HEK293 (cell line): ENCODE data around the gene TUBA8.
"Not testable (repeated sequence)": the region's sequence is repeated elsewhere in the genome, so short reads cannot be mapped to it uniquely, and the experiment has no call there.

Experiments used
- CTCF ChIA-PET: fragments of 350-600 bp; formaldehyde crosslinking; extraction: SDS; loops from one replicate; lab custom pipeline; 2021; ENCODE audit warnings: antibody characterized with exemption; lab: Yijun Ruan, JAX
- POLR2A ChIA-PET: fragments of 300-600 bp; formaldehyde crosslinking; extraction: SDS; loops from one replicate; lab custom pipeline; 2020; ENCODE audit warnings: antibody characterized with exemption, inconsistent platforms; lab: Yijun Ruan, JAX
- H3K27ac ChIP-seq: fragments of 200-500 bp; sonication (Bioruptor generic); 2 replicates; pipeline ENCODE4 v1.5.1; 2014; ENCODE audit warnings: low read depth, low read length, control low read depth, inconsistent platforms; ENCODE audit errors: extremely low read depth
- H3K36me3 ChIP-seq, 2 experiments: fragments of 200-500 bp in 1 of 2; sonication (Bioruptor generic) in 1 of 2; 1 replicate in 1 of 2; 2 replicates in 1 of 2; pipeline ENCODE4 v1.5.1; 2014 to 2017; ENCODE audit warnings: inconsistent platforms in 2 of 2, low read length in 2 of 2; ENCODE audit not compliant: control insufficient read depth in 2 of 2, insufficient read depth in 1 of 2
- H3K4me1 ChIP-seq: fragments of 200-500 bp; sonication (Bioruptor generic); 2 replicates; pipeline ENCODE4 v1.5.1; 2014; ENCODE audit warnings: mild to moderate bottlenecking, low read length, inconsistent platforms; ENCODE audit not compliant: control insufficient read depth, insufficient read depth
- H3K4me3 ChIP-seq: 2 replicates; pipeline ENCODE4 v1.5.1; 2011; ENCODE audit warnings: low read depth, mild to moderate bottlenecking, control low read depth, low read length, moderate library complexity
- H3K9me3 ChIP-seq: fragments of 200-500 bp; sonication (Bioruptor generic); 2 replicates; pipeline ENCODE4 v1.5.1; 2014; ENCODE audit warnings: low read depth, low read length, inconsistent platforms; ENCODE audit not compliant: control insufficient read depth, insufficient read depth
- PBX3 ChIP-seq: sonication (generic); formaldehyde crosslinking; IDR thresholded peaks from 2 replicates; pipeline ENCODE4 v1.8.1; 2022; ENCODE audit warnings: mild to moderate bottlenecking, moderate library complexity, missing genetic modification reagents
- PRDM10 ChIP-seq: fragments of 450-650 bp; formaldehyde crosslinking; IDR thresholded peaks from 2 replicates; pipeline ENCODE4 v1.5.1; 2016; ENCODE audit warnings: missing biosample characterization, missing genetic modification characterization
- ZBTB1 ChIP-seq: fragments of 450-650 bp; formaldehyde crosslinking; IDR thresholded peaks from 2 replicates; pipeline ENCODE4 v1.5.1; 2016; ENCODE audit warnings: missing biosample characterization, missing genetic modification characterization
- ZBTB8A ChIP-seq: fragments of 450-650 bp; formaldehyde crosslinking; IDR thresholded peaks from 2 replicates; pipeline ENCODE4 v1.5.1; 2016; ENCODE audit warnings: missing biosample characterization, missing genetic modification characterization
- ZNF211 ChIP-seq: fragments of 450-650 bp; formaldehyde crosslinking; IDR thresholded peaks from 2 replicates; pipeline ENCODE4 v1.5.1; 2016; ENCODE audit warnings: low read depth, missing biosample characterization, missing genetic modification characterization
- ZNF391 ChIP-seq: fragments of 450-650 bp; formaldehyde crosslinking; IDR thresholded peaks from 2 replicates; pipeline ENCODE4 v1.5.1; 2016; ENCODE audit warnings: low read depth, missing biosample characterization, missing genetic modification characterization, borderline replicate concordance
- ZNF513 ChIP-seq: fragments of 450-650 bp; IDR thresholded peaks from 2 replicates; pipeline ENCODE4 v1.5.1; 2018; ENCODE audit warnings: missing biosample characterization, missing genetic modification characterization
- ZNF585B ChIP-seq: fragments of 450-650 bp; formaldehyde crosslinking; IDR thresholded peaks from 2 replicates; pipeline ENCODE4 v1.5.1; 2016; ENCODE audit warnings: missing biosample characterization, missing genetic modification characterization

The TUBA8 gene

GRCh38 chr22:18104566-18104965 is 6.0 kb upstream of the TUBA8 start:
- Histone ChIP-seq H3K27ac (no peak overlapping the region), H3K4me3 (no peak overlapping the region), H3K36me3 (peaks cover 0 to 20% of the 10 kb centered on the region in 2 experiments; a peak in 2 of 3 replicates), H3K9me3 (no peaks in the 10 kb centered on the region), H3K4me1 (no peaks in the 10 kb centered on the region)
- POLR2A ChIA-PET = interaction anchor here (0.6 kb wide), 1 partner anchor 97 kb away, joined by 5 read pairs; no protein-coding TSS in a partner anchor
- TF ChIP-seq ZBTB1 (tag by site-specific recombination) = no peak
- TF ChIP-seq ZNF585B (tag by site-specific recombination) = peak; percentile 38; the same call in 1 of the 2 replicates
- CTCF ChIA-PET = interaction anchor here (0.7 kb wide), 1 partner anchor 10 kb away, joined by 3 read pairs; no protein-coding TSS in a partner anchor

GRCh38 chr22:18105981-18106380 is 4.6 kb upstream of the TUBA8 start:
- POLR2A ChIA-PET = interaction anchor here (0.6 to 1.4 kb wide), 3 partner anchors 14 to 19 kb away, joined by 3 to 9 read pairs (median 3); no protein-coding TSS in a partner anchor
- CTCF ChIA-PET, H3K4me1 ChIP-seq, H3K4me3 ChIP-seq, H3K9me3 ChIP-seq, H3K27ac ChIP-seq: not testable (repeated sequence)
- peaks cover 0 to 14% of the 10 kb centered on the region in 2 experiments; a peak in 1 of 3 replicates for H3K36me3 ChIP-seq

- ChIA-PET CTCF (interaction anchor here (0.8 kb wide), 1 partner anchor 24 kb away, joined by 3 read pairs; no protein-coding TSS in a partner anchor), POLR2A (interaction anchor here (0.6 to 1.4 kb wide), 2 partner anchors 15 to 17 kb away, joined by 3 read pairs; no protein-coding TSS in a partner anchor)
- not testable (repeated sequence) for H3K4me3 ChIP-seq, H3K9me3 ChIP-seq, H3K4me1 ChIP-seq, H3K36me3 ChIP-seq, H3K27ac ChIP-seq
Observed at GRCh38 chr22:18106550-18107341, 3.9 kb upstream of the TUBA8 start.

GRCh38 chr22:18108187-18108586 is 2.4 kb upstream of the TUBA8 start:
- H3K36me3 ChIP-seq = peaks cover 0 to 3% of the 10 kb centered on the region in 2 experiments; a peak in 1 of 3 replicates
- no peaks in the 10 kb centered on the region for H3K9me3 ChIP-seq
- no peak overlapping the region for H3K27ac ChIP-seq
- no peaks in the 10 kb centered on the region for H3K4me1 ChIP-seq
- POLR2A ChIA-PET = interaction anchor here (0.6 kb wide), 1 partner anchor 42 kb away, joined by 3 read pairs; the partner anchor contains the start of gene USP18
- CTCF ChIA-PET = interaction anchor here (0.6 kb wide), 1 partner anchor 107 kb away, joined by 4 read pairs; no protein-coding TSS in a partner anchor
- no peak overlapping the region for H3K4me3 ChIP-seq
- TF ChIP-seq ZBTB8A (tag by site-specific recombination) (no peak), ZNF513 (peak; percentile 77), PBX3 (CRISPR knock-in tag) (no peak), ZNF211 (no peak)

GRCh38 chr22:18109410-18110193 is 1.0 kb upstream of the TUBA8 start:
- Histone ChIP-seq H3K36me3 (peaks cover 0 to 3% of the 10 kb centered on the region in 2 experiments; a peak in 1 of 3 replicates), H3K9me3 (no peaks in the 10 kb centered on the region), H3K27ac (no peak overlapping the region), H3K4me1 (no peaks in the 10 kb centered on the region)
- CTCF ChIA-PET = no interaction called here
- POLR2A ChIA-PET = interaction anchor here (0.7 kb wide), 1 partner anchor 335 kb away, joined by 3 read pairs; the partner anchor contains the start of gene BID
- peak; percentile 74 for TF ChIP-seq PRDM10 (tag by site-specific recombination)
- no peak for TF ChIP-seq ZNF391 (tag by site-specific recombination)
- TF ChIP-seq, all 188 proteins: peak for 1
- no peak overlapping the region for H3K4me3 ChIP-seq
